ENCODE measurements around the gene APEH. TPM values are rescaled to one million over a fixed set of nuclear protein-coding genes. Genes with fewer than 3 reads are reported as not detected.

The APEH gene
- total RNA-seq, 4 donors from 2014 or later: 35.3 to 78.7 (median 61.4) TPM

GRCh38 chr3:49628249-49628648, 45.9 kb upstream of the APEH start:
- DNase-seq: no peak
- no peak overlapping the region for H3K27ac ChIP-seq
- intact Hi-C loops (cut with DNase I; ENCODE audit: low total_unique reads): no loop called here
- no peak for TF ChIP-seq POLR2A (IDR thresholded peaks at IDR 0.05)
- no peak overlapping the region for H3K4me3 ChIP-seq
- H3K27me3 ChIP-seq: no peaks in the 10 kb centered on the region
- H3K4me1 ChIP-seq: no peaks in the 10 kb centered on the region
- no peaks in the 10 kb centered on the region for H3K36me3 ChIP-seq
- no peaks in the 10 kb centered on the region for H3K9me3 ChIP-seq

DNA sequence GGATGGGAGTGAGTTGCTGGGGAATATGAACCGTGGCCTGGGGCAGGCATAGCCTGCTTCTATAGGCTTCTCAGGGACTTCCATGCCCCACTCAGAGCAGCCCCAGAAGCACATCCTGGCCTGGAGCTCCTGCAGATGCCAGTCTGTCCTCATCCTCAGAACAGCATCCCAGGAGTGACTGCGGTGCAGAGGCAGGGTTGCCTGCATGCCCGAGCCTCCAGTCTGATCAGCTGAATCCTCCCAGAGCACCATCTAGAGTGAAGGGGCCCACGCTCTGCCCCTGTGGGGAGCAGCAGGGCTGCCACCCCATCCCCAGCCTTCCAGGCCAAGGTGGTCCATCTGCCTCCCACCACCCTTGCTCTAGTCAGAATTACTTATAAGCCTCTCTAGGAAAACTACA, 44.7 kb upstream of the APEH start:
- no peaks in the 10 kb centered on the region for H3K9me3 ChIP-seq
- no peaks in the 10 kb centered on the region for H3K36me3 ChIP-seq
- H3K4me1 ChIP-seq: no peaks in the 10 kb centered on the region
- DNase-seq: no peak
- H3K4me3 ChIP-seq: no peak overlapping the region
- H3K27me3 ChIP-seq: no peaks in the 10 kb centered on the region
- TF ChIP-seq POLR2A (IDR thresholded peaks at IDR 0.05) (no peak), CTCF (IDR thresholded peaks at IDR 0.05) (no peak)
- intact Hi-C loops (cut with DNase I; ENCODE audit: low total_unique reads): no loop called here
- H3K27ac ChIP-seq: no peak overlapping the region

DNA sequence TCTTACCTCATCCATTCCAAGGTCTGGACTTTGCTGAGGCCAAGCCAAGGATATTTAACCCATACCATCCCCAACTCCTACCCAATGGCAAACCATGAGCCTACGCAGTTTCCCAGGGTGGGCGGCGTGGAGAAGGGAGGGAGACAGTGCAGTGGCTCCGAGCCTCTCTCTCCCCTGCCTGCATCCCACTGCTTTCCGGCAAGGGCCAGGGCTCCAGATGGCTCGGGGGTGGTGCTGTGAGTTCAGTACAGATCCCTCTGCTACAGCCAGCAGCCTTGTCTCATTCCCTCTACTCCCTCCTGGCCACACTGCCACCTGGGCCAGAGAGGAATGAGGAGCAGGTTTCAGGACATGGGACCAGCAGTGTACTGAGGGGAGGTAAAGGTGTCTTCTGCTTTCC, 44.3 kb upstream of the APEH start:
- Histone ChIP-seq H3K36me3 (no peaks in the 10 kb centered on the region), H3K27ac (no peak overlapping the region), H3K27me3 (no peaks in the 10 kb centered on the region), H3K4me1 (no peaks in the 10 kb centered on the region), H3K4me3 (no peak overlapping the region), H3K9me3 (no peaks in the 10 kb centered on the region)
- intact Hi-C loops (cut with DNase I; ENCODE audit: low total_unique reads): no loop called here
- DNase-seq: no peak
- TF ChIP-seq POLR2A (IDR thresholded peaks at IDR 0.05) (no peak), CTCF (IDR thresholded peaks at IDR 0.05) (no peak)

- Histone ChIP-seq H3K27me3 (no peaks in the 10 kb centered on the region), H3K4me3 (no peak overlapping the region), H3K27ac (no peak overlapping the region), H3K9me3 (no peaks in the 10 kb centered on the region), H3K36me3 (no peaks in the 10 kb centered on the region), H3K4me1 (no peaks in the 10 kb centered on the region)
- DNase-seq: no peak
- intact Hi-C loops (cut with DNase I; ENCODE audit: low total_unique reads): no loop called here
- no peak for TF ChIP-seq CTCF (IDR thresholded peaks at IDR 0.05)
- no peak for TF ChIP-seq POLR2A (IDR thresholded peaks at IDR 0.05)
These were observed 43.4 kb upstream of the APEH start for GRCh38 chr3:49630784-49631183.

- intact Hi-C loops (cut with DNase I; ENCODE audit: low total_unique reads): no loop called here
- Histone ChIP-seq H3K4me1 (no peaks in the 10 kb centered on the region), H3K27me3 (no peaks in the 10 kb centered on the region), H3K4me3 (no peak overlapping the region), H3K27ac (no peak overlapping the region), H3K9me3 (no peaks in the 10 kb centered on the region), H3K36me3 (no peaks in the 10 kb centered on the region)
- no peak for DNase-seq
- no peak for TF ChIP-seq POLR2A (IDR thresholded peaks at IDR 0.05)
- TF ChIP-seq CTCF (IDR thresholded peaks at IDR 0.05): no peak
These were observed 39.4 kb upstream of the APEH start for GRCh38 chr3:49634736-49635135.
